ACC112 (cell line): ENCODE data around the gene STX1A.
"Not testable (repeated sequence)": the region's sequence is repeated elsewhere in the genome, so short reads cannot be mapped to it uniquely, and the experiment has no call there.

Source experiments
- H2AFZ ChIP-seq: fragments of 200-600 bp; sonication (generic); one replicate; pipeline ENCODE4 v1.6.0; 2017; ENCODE audit warnings: antibody characterized with exemption, low read length; ENCODE audit not compliant: unreplicated experiment
- H3K27ac ChIP-seq: fragments of 200-600 bp; sonication (generic); 2 replicates; pipeline ENCODE4 v1.5.1; 2014; ENCODE audit warnings: low read depth, mild to moderate bottlenecking, antibody characterized with exemption, low read length, moderate library complexity
- H3K27me3 ChIP-seq: fragments of 200-600 bp; sonication (generic); 2 replicates; pipeline ENCODE4 v1.6.1; 2014; ENCODE audit warnings: mild to moderate bottlenecking, antibody characterized with exemption, low read length, moderate library complexity, mixed read lengths; ENCODE audit not compliant: insufficient read depth
- H3K36me3 ChIP-seq: fragments of 200-600 bp; sonication (generic); 2 replicates; pipeline ENCODE4 v1.6.1; 2016; ENCODE audit warnings: mild to moderate bottlenecking, antibody characterized with exemption, low read length, moderate library complexity, mixed read lengths; ENCODE audit not compliant: insufficient read depth
- H3K4me1 ChIP-seq: fragments of 200-600 bp; sonication (generic); one replicate; pipeline ENCODE4 v1.6.1; 2016; ENCODE audit warnings: low read length, mixed read lengths; ENCODE audit not compliant: insufficient read depth, unreplicated experiment, control insufficient read depth
- H3K4me3 ChIP-seq: fragments of 200-600 bp; sonication (generic); 2 replicates; pipeline ENCODE4 v1.5.1; 2014; ENCODE audit warnings: mild to moderate bottlenecking, low read depth, low read length
- H3K79me2 ChIP-seq: fragments of 200-600 bp; sonication (generic); one replicate; pipeline ENCODE4 v1.6.0; 2016; ENCODE audit warnings: low read length; ENCODE audit not compliant: control insufficient read depth, unreplicated experiment, insufficient read depth

Gene STX1A

DNA sequence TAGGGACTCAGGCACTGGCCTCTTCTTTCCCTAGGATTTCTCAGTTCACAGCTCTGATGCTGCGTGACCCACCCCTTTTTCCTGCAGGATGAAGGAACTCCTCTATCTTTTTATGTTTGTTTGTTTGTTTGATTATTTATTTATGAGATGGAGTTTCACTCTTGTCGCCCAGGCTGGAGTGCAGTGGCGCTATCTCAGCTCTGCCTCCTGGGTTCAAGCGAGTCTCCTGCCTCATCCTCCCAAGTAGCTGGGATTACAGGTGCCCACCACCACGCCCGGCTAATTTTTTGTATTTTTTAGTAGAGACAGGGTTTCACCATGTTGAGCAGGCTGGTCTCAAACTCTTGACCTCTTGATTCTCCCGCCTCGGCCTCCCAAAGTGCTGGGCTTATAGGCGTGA is 974 bp upstream of the STX1A start:
- not testable (repeated sequence) for H2AFZ ChIP-seq, H3K27me3 ChIP-seq, H3K27ac ChIP-seq, H3K4me3 ChIP-seq, H3K36me3 ChIP-seq
- peaks cover 35% of the 10 kb centered on the region for H3K79me2 ChIP-seq
- peaks cover 39% of the 10 kb centered on the region for H3K4me1 ChIP-seq

DNA sequence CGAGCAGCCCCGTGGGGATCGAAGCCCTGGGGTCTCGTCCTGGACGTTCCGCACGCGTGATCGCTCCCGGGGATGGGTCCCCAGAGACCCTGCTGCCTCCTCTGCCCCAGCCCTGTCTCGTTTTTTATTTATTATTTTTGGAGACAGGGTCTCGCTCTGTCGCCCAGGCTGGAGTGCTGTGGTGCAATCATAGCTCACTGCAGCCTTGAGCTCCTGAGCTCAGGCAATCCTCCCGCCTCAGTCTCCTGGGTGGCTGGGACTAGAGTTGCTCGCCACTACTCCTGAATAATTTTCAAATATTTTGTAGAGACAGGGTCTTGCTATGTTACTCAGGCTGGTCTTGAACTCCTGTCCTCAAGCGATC is 319 bp upstream of the STX1A start:
- no peak overlapping the region for H2AFZ ChIP-seq
- peaks cover 43% of the 10 kb centered on the region for H3K4me1 ChIP-seq
- no peaks in the 10 kb centered on the region for H3K27me3 ChIP-seq
- peaks cover 39% of the 10 kb centered on the region for H3K79me2 ChIP-seq
- H3K27ac ChIP-seq: no peak overlapping the region
- peak overlapping the region; percentile 66 for H3K4me3 ChIP-seq
- no peaks in the 10 kb centered on the region; the same call in 1 of the 2 replicates for H3K36me3 ChIP-seq

DNA sequence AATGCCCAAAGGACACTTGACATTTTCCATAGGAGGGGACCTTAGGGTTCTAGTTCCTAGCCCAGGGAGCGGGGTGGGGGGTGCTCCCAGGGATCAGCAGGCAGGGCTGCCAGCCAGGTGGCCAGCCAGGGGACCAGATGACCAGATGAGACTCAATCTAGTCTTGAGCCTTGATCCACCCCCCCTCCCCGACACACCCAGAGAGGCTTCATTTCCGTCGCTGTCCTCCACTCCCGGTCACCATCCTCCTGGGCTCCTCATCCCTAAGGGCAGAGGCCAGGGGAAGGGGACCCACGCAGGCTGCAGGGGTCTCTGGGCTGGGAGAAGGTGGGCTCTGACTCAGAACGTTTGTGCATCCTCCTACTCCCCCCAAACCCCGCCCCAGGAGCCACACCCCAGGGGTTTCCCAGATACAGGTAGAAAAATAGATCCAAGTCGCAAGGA is 1.0 kb downstream of the STX1A start:
- Histone ChIP-seq H3K27me3 (no peaks in the 10 kb centered on the region), H3K4me3 (peak overlapping the region; percentile 97), H2AFZ (no peak overlapping the region), H3K36me3 (no peaks in the 10 kb centered on the region; the same call in 1 of the 2 replicates), H3K27ac (peak overlapping the region; percentile 97), H3K79me2 (peaks cover 52% of the 10 kb centered on the region), H3K4me1 (peaks cover 49% of the 10 kb centered on the region)

DNA sequence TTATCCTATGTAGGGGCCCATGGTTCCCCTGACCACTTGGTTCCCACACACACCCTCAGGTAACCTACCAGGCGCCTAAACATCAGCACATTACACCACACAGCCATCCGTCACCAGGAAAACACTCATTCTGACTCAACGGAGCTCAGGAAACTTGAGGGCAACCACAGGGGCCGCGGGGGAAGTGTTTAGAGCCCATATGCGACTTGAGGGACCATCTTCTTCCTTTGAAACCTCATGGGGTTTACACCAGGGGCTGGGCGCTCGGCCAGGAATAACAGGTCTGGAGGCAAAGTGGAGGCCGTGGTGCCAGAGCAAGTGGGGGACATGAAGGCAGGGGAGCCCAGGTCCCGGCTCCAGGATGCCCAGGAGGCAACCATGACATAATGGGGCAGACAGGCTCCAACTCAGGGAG is 1.5 kb downstream of the STX1A start:
- Histone ChIP-seq H3K79me2 (peaks cover 57% of the 10 kb centered on the region), H3K27me3 (no peaks in the 10 kb centered on the region), H3K27ac (peak overlapping the region; percentile 97), H3K4me3 (peak overlapping the region; percentile 97), H3K4me1 (peaks cover 52% of the 10 kb centered on the region), H3K36me3 (peaks cover 3% of the 10 kb centered on the region; the same call in 1 of the 2 replicates), H2AFZ (no peak overlapping the region)

DNA sequence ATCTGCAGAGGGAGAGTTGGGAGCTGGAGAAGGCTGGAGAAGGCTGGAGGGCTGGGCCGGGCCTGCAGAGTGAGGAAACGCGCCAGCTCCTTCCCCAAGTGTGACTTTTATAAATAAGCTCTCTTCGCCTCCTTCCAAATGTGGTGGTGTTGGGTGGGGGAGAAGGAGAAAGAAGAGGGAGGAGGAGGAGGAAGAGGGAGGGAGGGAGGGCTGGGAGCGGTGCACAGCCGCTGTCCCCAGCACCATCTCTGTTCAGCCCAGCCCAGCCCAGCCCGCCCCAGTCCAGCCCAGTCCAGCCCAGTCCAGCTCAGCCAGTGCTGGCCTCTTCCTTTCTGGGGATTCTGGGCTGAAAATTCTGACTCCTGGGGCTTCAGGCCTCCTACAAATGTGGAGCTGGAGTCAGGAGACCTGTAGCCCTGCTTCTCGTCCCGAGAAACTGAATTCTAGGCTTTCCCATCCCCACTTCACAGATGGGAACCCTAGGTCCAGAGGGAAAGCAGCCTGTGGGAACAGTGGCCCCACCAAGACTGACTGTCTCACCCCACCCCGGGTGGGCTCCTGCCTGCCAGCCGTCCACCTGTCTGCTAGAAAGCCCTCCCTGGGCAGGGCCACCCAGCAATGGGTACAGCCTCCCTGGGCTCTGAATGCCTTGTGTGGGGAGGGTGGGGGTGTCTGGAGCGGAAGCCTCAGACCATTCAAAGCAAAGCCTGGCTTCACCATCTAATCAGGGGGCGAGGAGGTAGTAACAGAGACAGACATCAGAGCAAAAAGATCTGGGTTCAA is 2.3 kb downstream of the STX1A start:
- Histone ChIP-seq H3K27me3 (no peaks in the 10 kb centered on the region), H3K27ac (peak overlapping the region; percentile 97), H2AFZ (no peak overlapping the region), H3K36me3 (peaks cover 7% of the 10 kb centered on the region; the same call in 1 of the 2 replicates), H3K4me1 (peaks cover 58% of the 10 kb centered on the region), H3K79me2 (peaks cover 64% of the 10 kb centered on the region), H3K4me3 (peak overlapping the region; percentile 97)

DNA sequence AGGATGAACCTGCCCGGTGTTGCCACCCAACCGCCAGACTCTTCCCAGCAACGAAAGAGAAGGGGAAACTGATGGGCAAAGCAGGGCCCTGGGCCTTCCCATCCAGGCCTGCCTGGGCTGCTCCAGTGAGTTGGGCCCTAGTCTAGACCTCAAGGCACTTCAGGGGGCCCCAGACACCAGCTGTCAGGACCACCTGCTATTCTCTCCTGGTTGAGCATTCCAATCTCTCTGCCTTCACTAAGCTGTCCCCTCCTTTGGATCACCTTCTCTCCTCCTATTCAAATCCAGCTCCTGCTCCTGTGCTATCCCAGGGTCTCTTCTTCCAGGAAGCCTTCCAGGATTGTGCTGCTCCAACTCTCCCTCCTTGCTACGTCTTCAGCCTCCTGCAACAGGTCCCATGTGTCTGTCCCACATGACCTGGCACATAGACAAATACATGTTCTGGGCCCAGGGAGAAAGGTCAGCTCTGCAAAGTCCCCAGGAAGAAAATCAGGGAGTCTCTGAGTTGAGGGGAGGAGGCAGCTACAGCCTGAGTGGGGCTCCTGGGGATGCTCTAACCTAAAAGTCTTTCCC is 3.1 kb downstream of the STX1A start:
- H3K79me2 ChIP-seq: peaks cover 72% of the 10 kb centered on the region

DNA sequence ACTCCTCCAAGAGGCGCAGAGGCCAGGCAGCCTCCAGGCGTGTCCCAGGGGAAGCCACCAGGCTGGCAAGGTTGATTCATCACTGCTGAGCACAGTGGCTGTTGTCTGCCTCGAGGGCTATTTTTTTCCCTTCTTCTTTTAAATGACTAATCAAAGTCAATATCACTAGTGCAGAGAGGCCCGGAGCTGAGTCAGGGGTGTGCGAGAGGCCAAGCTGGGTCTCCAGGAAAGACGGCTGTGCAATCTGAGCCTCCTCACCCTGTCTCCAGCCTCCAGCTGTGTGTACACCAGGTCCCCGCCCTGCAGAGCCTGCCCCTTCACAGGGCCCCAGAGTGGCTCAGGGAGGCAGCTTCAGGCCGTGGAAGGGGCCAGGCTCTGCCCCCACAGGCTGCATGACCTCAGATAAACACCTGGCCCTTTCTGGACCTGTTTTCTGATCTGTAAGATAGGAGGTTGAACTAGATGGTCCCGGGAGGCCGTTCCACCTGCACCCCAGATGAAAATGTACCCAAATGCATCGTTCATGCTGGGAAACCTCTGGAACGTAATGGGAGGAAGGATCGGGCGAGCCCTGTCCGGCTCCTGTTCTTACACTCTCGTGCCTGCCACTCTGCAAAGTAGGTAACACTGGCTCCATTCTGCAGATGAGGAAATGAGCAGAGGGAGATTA is 3.7 kb downstream of the STX1A start:
- peak overlapping the region; percentile 69 for H3K4me3 ChIP-seq
- H3K27ac ChIP-seq: peak overlapping the region; percentile 97
- H3K79me2 ChIP-seq: peaks cover 79% of the 10 kb centered on the region
- H3K36me3 ChIP-seq: peaks cover 14% of the 10 kb centered on the region; the same call in 1 of the 2 replicates
- no peak overlapping the region for H2AFZ ChIP-seq
- H3K27me3 ChIP-seq: no peaks in the 10 kb centered on the region
- H3K4me1 ChIP-seq: peaks cover 59% of the 10 kb centered on the region

More for the DNA sequence above, 3.1 kb downstream of the STX1A start:
- Histone ChIP-seq H2AFZ (no peak overlapping the region), H3K27me3 (no peaks in the 10 kb centered on the region), H3K27ac (peak overlapping the region; percentile 97), H3K4me1 (peaks cover 58% of the 10 kb centered on the region), H3K4me3 (peak overlapping the region; percentile 69), H3K36me3 (peaks cover 7% of the 10 kb centered on the region; the same call in 1 of the 2 replicates)

DNA sequence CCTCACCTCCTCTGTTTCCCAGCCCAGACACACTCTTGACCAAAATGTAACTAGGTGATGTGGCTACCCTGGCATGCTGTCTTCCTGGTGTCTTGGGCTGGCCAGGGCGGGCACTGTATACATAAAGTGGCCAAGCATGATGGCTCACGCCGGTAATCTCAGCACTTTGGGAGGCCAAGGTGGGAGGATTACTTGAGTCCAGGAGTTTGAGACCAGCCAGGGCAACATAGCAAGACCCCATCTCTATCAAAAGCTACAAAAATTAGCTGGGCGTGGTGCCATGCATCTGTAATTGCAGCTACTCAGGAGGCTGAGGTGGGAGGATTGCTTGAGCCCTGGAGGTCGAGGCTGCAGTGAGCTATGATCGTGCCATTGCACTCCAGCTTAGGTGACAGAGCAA is 6.2 kb downstream of the STX1A start:
- H3K27ac ChIP-seq, H3K27me3 ChIP-seq: not testable (repeated sequence)
- H3K79me2 ChIP-seq: peaks cover 91% of the 10 kb centered on the region

DNA sequence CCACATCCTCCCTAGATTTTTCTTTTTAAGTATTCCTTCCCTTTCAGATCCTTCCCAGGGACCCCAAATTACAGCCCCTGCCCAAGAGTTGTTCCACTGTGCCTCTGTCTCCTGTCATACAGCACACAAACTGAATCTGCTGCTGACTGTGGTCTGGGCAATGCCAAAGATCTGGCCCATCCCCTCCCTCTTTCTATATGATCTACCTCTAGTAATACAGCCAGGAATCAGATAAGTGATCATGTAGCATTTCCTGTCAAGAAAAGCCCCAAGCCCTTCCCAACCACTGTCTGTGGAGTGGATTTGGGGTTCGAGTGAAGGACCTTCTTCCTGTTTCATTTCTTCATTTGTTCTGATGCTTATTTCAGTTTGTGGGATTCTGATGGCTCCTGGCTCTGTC is 6.7 kb downstream of the STX1A start:
- H3K36me3 ChIP-seq: peaks cover 21% of the 10 kb centered on the region; the same call in 1 of the 2 replicates
- H2AFZ ChIP-seq: no peak overlapping the region
- no peak overlapping the region for H3K4me3 ChIP-seq
- no peaks in the 10 kb centered on the region for H3K27me3 ChIP-seq
- H3K27ac ChIP-seq: peak overlapping the region; percentile 34; the same call in 1 of the 2 replicates
- peaks cover 89% of the 10 kb centered on the region for H3K79me2 ChIP-seq
- peaks cover 71% of the 10 kb centered on the region for H3K4me1 ChIP-seq

More for the DNA sequence above, 6.2 kb downstream of the STX1A start:
- peaks cover 68% of the 10 kb centered on the region for H3K4me1 ChIP-seq
- H3K36me3 ChIP-seq: peaks cover 21% of the 10 kb centered on the region; the same call in 1 of the 2 replicates
- H2AFZ ChIP-seq, H3K4me3 ChIP-seq: not testable (repeated sequence)

DNA sequence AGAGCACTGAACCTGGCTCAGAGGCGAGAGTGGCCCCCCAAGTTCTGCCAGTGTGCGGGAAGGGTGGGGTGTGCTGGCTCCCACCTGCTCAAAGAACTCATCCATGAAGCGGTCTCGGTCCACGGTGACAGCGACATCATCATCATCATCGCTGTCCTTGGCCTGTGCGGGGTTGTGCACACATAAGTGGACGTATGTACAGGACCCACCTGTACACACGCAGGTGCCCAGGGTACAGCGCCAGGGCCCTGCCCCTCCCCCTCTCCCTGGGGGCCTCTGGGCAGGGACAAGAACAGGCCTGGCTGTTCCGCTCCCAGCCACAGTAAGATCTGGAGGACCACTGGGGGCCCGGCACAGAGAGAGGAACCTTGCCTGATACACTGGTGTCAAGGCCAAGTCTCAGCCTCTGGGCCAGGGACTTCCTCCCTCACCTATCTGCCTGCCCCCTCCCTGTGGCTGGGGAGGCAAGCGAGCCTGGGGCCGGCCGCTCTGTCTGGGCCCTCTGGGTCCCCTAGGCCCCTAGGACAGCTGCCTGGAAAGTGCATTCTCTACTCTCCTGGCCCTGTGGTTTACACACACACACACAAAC is 10.4 kb downstream of the STX1A start:
- Histone ChIP-seq H3K36me3 (peaks cover 24% of the 10 kb centered on the region; the same call in 1 of the 2 replicates), H3K27me3 (no peaks in the 10 kb centered on the region), H3K27ac (no peak overlapping the region), H2AFZ (no peak overlapping the region), H3K4me3 (no peak overlapping the region), H3K4me1 (peaks cover 82% of the 10 kb centered on the region), H3K79me2 (peaks cover 70% of the 10 kb centered on the region)
